H1 (cell line): ENCODE results near the gene GGT6. TPM values are rescaled to one million over a fixed set of nuclear protein-coding genes. Genes with fewer than 3 reads are reported as not detected.

Experiments
- CTCF ChIA-PET: fragments of 300-600 bp; sonication (Branson Sonifier 250); formaldehyde crosslinking; loops from one replicate; lab custom pipeline; 2021; ENCODE audit not compliant: partially characterized antibody; lab: Charles Lee
- POLR2A ChIA-PET: fragments of 300-600 bp; sonication (Branson Sonifier 250); formaldehyde crosslinking; loops from one replicate; lab custom pipeline; 2021; ENCODE audit warnings: inconsistent platforms; ENCODE audit not compliant: partially characterized antibody; lab: Charles Lee
- DNase-seq, 2 experiments: peaks; one replicate each; pipeline versions ENCODE4 v3.0.0 to v3.0.0-alpha.2; 2010 to 2022; ENCODE audit warnings: low spot score in 2 of 2, low read depth in 1 of 2, mixed read lengths in 1 of 2
- FAIRE-seq: peaks from 2 replicates; lab custom pipeline; 2011; peaks lifted over from hg19 to GRCh38; lab: Jason Lieb, UNC
- H2AFZ ChIP-seq: 2 replicates; pipeline ENCODE4 v1.8.1; 2012; ENCODE audit warnings: low read length, inconsistent platforms
- H2AK5ac ChIP-seq: 2 replicates; pipeline ENCODE4 v1.6.1; 2013; ENCODE audit warnings: low read depth, low read length
- H2BK120ac ChIP-seq: replicated peaks from 2 replicates; pipeline ENCODE3; 2013; ENCODE audit warnings: low read depth, low read length, inconsistent platforms
- H2BK12ac ChIP-seq: 2 replicates; pipeline ENCODE4 v1.6.1; 2013; ENCODE audit warnings: low read depth, low read length
- H2BK15ac ChIP-seq: 2 replicates; pipeline ENCODE4 v1.6.1; 2013; ENCODE audit warnings: low read length
- H2BK20ac ChIP-seq: 2 replicates; pipeline ENCODE4 v1.6.1; 2013; ENCODE audit warnings: low read length
- H2BK5ac ChIP-seq: 2 replicates; pipeline ENCODE4 v1.6.1; 2013; ENCODE audit warnings: low read depth, low read length
- H3K14ac ChIP-seq: 2 replicates; pipeline ENCODE4 v1.6.1; 2013; ENCODE audit warnings: inconsistent platforms; ENCODE audit not compliant: insufficient read length
- H3K18ac ChIP-seq: 2 replicates; pipeline ENCODE4 v1.6.1; 2013; ENCODE audit warnings: low read length; ENCODE audit errors: extremely low read depth
- H3K23ac ChIP-seq: 2 replicates; pipeline ENCODE4 v1.6.1; 2013; ENCODE audit warnings: inconsistent platforms; ENCODE audit not compliant: insufficient read length
- H3K23me2 ChIP-seq: 2 replicates; pipeline ENCODE4 v1.6.1; 2013; ENCODE audit warnings: low read depth, low read length
- H3K27ac ChIP-seq: 2 replicates; pipeline ENCODE4 v1.6.1; 2011; ENCODE audit warnings: low read depth, low read length, inconsistent platforms
- H3K27me3 ChIP-seq, 4 experiments: replicated peaks in 1 of 4; 1 replicate in 1 of 4; 2 replicates in 3 of 4; pipeline versions ENCODE4 v1.6.1 to v1.8.1; 2011 to 2013; ENCODE audit warnings: low read length in 3 of 4, mild to moderate bottlenecking in 3 of 4, inconsistent platforms in 2 of 4, mixed read lengths in 2 of 4, moderate library complexity in 1 of 4; ENCODE audit not compliant: control insufficient read depth in 3 of 4, insufficient read depth in 3 of 4; ENCODE audit errors: extremely low read depth in 1 of 4
- H3K36me3 ChIP-seq, 4 experiments: 2 replicates each; pipeline versions ENCODE4 v1.6.1 to v1.8.1; 2011 to 2013; ENCODE audit warnings: mild to moderate bottlenecking in 4 of 4, low read length in 3 of 4, moderate library complexity in 2 of 4, control low read depth in 1 of 4, inconsistent platforms in 1 of 4; ENCODE audit not compliant: insufficient read depth in 4 of 4, control insufficient read depth in 2 of 4
- H3K4ac ChIP-seq: replicated peaks from 2 replicates; pipeline ENCODE3; 2013; ENCODE audit warnings: low read length, low read depth, mixed read lengths, inconsistent platforms; ENCODE audit not compliant: insufficient read length
- H3K4me1 ChIP-seq, 4 experiments: replicated peaks in 1 of 4; 1 replicate in 1 of 4; 2 replicates in 3 of 4; pipeline versions ENCODE4 v1.6.1 to v1.8.1; 2011 to 2013; ENCODE audit warnings: low read length in 3 of 4, inconsistent platforms in 2 of 4, mixed read lengths in 1 of 4; ENCODE audit not compliant: insufficient read depth in 4 of 4, control insufficient read depth in 3 of 4
- H3K4me2 ChIP-seq, 2 experiments: 2 replicates each; pipeline versions ENCODE4 v1.6.1 to v1.8.1; 2011 to 2013; ENCODE audit warnings: low read depth in 2 of 2, low read length in 2 of 2, control low read depth in 1 of 2, inconsistent platforms in 1 of 2, mild to moderate bottlenecking in 1 of 2; ENCODE audit not compliant: insufficient read depth in 1 of 2
- H3K4me3 ChIP-seq, 4 experiments: fragments of 200-600, 300-600 bp in 1 of 4; sonication (generic), shearing (Covaris generic), sonication (Bioruptor Twin) in 1 of 4; 2 replicates each; pipeline versions ENCODE4 v1.5.1 to v1.8.1; 2011 to 2016; ENCODE audit warnings: low read length in 4 of 4, low read depth in 3 of 4, control low read depth in 2 of 4, inconsistent platforms in 2 of 4, mild to moderate bottlenecking in 2 of 4, mixed read lengths in 1 of 4, moderate library complexity in 1 of 4; ENCODE audit not compliant: insufficient read depth in 2 of 4; ENCODE audit errors: extremely low read depth in 1 of 4
- H3K56ac ChIP-seq: replicated peaks from 2 replicates; pipeline ENCODE3; 2013; ENCODE audit warnings: low read depth, mild to moderate bottlenecking, mixed read lengths, low read length, inconsistent platforms; ENCODE audit not compliant: insufficient read length
- H3K79me1 ChIP-seq: 2 replicates; pipeline ENCODE4 v1.6.1; 2013; ENCODE audit warnings: low read depth, low read length, control low read depth
- H3K79me2 ChIP-seq, 2 experiments: 2 replicates each; pipeline versions ENCODE4 v1.6.1 to v1.8.1; 2012 to 2013; ENCODE audit warnings: low read length in 2 of 2, mild to moderate bottlenecking in 2 of 2, inconsistent platforms in 1 of 2; ENCODE audit not compliant: insufficient read depth in 2 of 2, control insufficient read depth in 1 of 2
- H3K9ac ChIP-seq, 4 experiments: replicated peaks in 1 of 4; 1 replicate in 1 of 4; 2 replicates in 3 of 4; pipeline versions ENCODE4 v1.6.1 to v1.8.1; 2011 to 2013; ENCODE audit warnings: low read depth in 3 of 4, low read length in 3 of 4, control low read depth in 2 of 4, mild to moderate bottlenecking in 2 of 4, moderate library complexity in 2 of 4, inconsistent platforms in 1 of 4; ENCODE audit errors: extremely low read depth in 1 of 4
- H3K9me3 ChIP-seq, 2 experiments: 2 replicates each; pipeline versions ENCODE4 v1.6.1 to v1.8.1; 2012 to 2013; ENCODE audit warnings: mild to moderate bottlenecking in 2 of 2, moderate library complexity in 2 of 2, control low read depth in 1 of 2, inconsistent platforms in 1 of 2, low read depth in 1 of 2, low read length in 1 of 2, mixed read lengths in 1 of 2; ENCODE audit not compliant: insufficient read depth in 2 of 2
- H4K20me1 ChIP-seq, 2 experiments: replicated peaks in 1 of 2; 2 replicates each; pipeline versions ENCODE3 to v1.8.1; 2011 to 2013; ENCODE audit warnings: inconsistent platforms in 2 of 2, low read length in 2 of 2, mild to moderate bottlenecking in 1 of 2; ENCODE audit not compliant: insufficient read depth in 2 of 2, control insufficient read depth in 1 of 2
- H4K5ac ChIP-seq: 2 replicates; pipeline ENCODE4 v1.6.1; 2013; ENCODE audit warnings: low read length, low read depth, mixed read lengths, inconsistent platforms; ENCODE audit not compliant: insufficient read length
- H4K8ac ChIP-seq: 2 replicates; pipeline ENCODE4 v1.8.0; 2013; ENCODE audit warnings: mild to moderate bottlenecking, moderate library complexity, low read length, inconsistent platforms; ENCODE audit not compliant: insufficient read depth; ENCODE audit errors: extremely low read depth
- H4K91ac ChIP-seq: replicated peaks from 2 replicates; pipeline ENCODE3; 2013; ENCODE audit warnings: low read length, mixed read lengths, inconsistent platforms; ENCODE audit not compliant: insufficient read length
- HDAC2 ChIP-seq, 2 experiments: fragments of 300-600 bp in 1 of 2; sonication (generic) in 1 of 2; IDR thresholded peaks; 2 replicates each; pipeline ENCODE4 v1.6.1; 2011 to 2012; ENCODE audit warnings: low read depth in 2 of 2, low read length in 2 of 2, mild to moderate bottlenecking in 2 of 2, moderate library complexity in 2 of 2, borderline replicate concordance in 1 of 2, inconsistent platforms in 1 of 2
- RAD21 ChIP-seq, 2 experiments: IDR thresholded peaks in 1 of 2; conservative IDR thresholded peaks in 1 of 2; 2 replicates each; pipeline ENCODE4 v1.6.1; 2011; ENCODE audit warnings: low read depth in 2 of 2, low read length in 2 of 2, improper control_type of control experiment in 1 of 2, inconsistent platforms in 1 of 2, mild to moderate bottlenecking in 1 of 2, moderate library complexity in 1 of 2
- TAF1 ChIP-seq: IDR thresholded peaks from 2 replicates; pipeline ENCODE4 v1.6.1; 2011; ENCODE audit warnings: mild to moderate bottlenecking, low read depth, low read length
- WGBS, 2 experiments: shearing (Covaris generic) in 1 of 2; methylation state at CpG; one replicate each; pipeline versions ENCODE4 v1.1.6 to v1.1.7; 2013 to 2015; ENCODE audit warnings: low lambda C conversion rate in 2 of 2, mixed read lengths in 2 of 2, inconsistent platforms in 1 of 2, low coverage in 1 of 2, missing lambda C conversion rate in 1 of 2; ENCODE audit not compliant: insufficient replicate concordance in 2 of 2, insufficient coverage in 1 of 2, insufficient read length in 1 of 2; ENCODE audit errors: extremely low coverage in 1 of 2, missing lambda C conversion rate in 1 of 2; 5-methylcytosine and 5-hydroxymethylcytosine counted together
- polyA plus RNA-seq, 7 experiments: library from polyadenylated mRNA; depleted of rRNA in 3 of 7; stranded (reverse) in 5 of 7; unstranded in 2 of 7; fragments of >200 nt in 5 of 7; fragments of 200-250 nt in 2 of 7; gene quantifications; 1 replicate in 5 of 7; 2 replicates in 1 of 7; 4 replicates in 1 of 7; pipeline versions ENCODE4 v1.2.1 to v1.2.3, GENCODE V29; 2011 to 2013; ENCODE audit warnings: missing spikeins in 2 of 7, mixed read lengths in 2 of 7
- total RNA-seq: library from RNA; stranded (reverse); fragmentation: NEBNext Ultra II Directional; extraction: Animal tissue kit (Norgen Biotek cat#: 25700); gene quantifications from 2 replicates; pipeline ENCODE4 v1.2.1, GENCODE V29; 2021

The GGT6 gene
- total and polyA plus RNA-seq, 2 of the 8 experiments (the other 6 are each of a cell fraction or from before 2014, with no cell fraction given): 0.18 TPM; not detected in 1

- Histone ChIP-seq H2AFZ (no peak overlapping the region), H3K9me3 (no peaks in the 10 kb centered on the region), H2BK15ac (peak overlapping the region; percentile 92; the same call in 1 of the 2 replicates), H3K4ac (peak overlapping the region; percentile 47), H3K4me1 (peaks cover 4 to 19% (median 14%) of the 10 kb centered on the region in 4 experiments), H3K23me2 (no peaks in the 10 kb centered on the region; the same call in 1 of the 2 replicates), H3K14ac (no peak overlapping the region), H3K23ac (no peak overlapping the region), H3K79me1 (no peaks in the 10 kb centered on the region), H3K4me3 (no peak overlapping the region; a peak in 1 of 8 replicates), H2BK20ac (peak overlapping the region; percentile 95; the same call in 1 of the 2 replicates), H4K20me1 (no peaks in the 10 kb centered on the region), H2AK5ac (no peak overlapping the region), H4K8ac (0 out of 2 replicates have a peak overlapping the region, but pooled peaks have one; percentile 7), H3K79me2 (no peaks in the 10 kb centered on the region), H4K5ac (peak overlapping the region; percentile 73), H4K91ac (peak overlapping the region; percentile 92), H2BK5ac (peak overlapping the region; percentile 80; the same call in 1 of the 2 replicates), H2BK12ac (peak overlapping the region; percentile 98; the same call in 1 of the 2 replicates), H2BK120ac (peak overlapping the region; percentile 88), H3K4me2 (peak overlapping the region; percentile 20 to 37), H3K56ac (peak overlapping the region; percentile 21), H3K18ac (peak overlapping the region; percentile 89), H3K27ac (no peak overlapping the region), H3K9ac (no peak overlapping the region), H3K36me3 (no peaks in the 10 kb centered on the region), H3K27me3 (no peaks in the 10 kb centered on the region)
- FAIRE-seq (no peak), DNase-seq (peak in 1 of 2 experiments; percentile 67)
- POLR2A ChIA-PET: interaction anchor here (0.6 to 2.8 kb wide), 13 partner anchors 10 to 132 kb away, joined by 3 to 11 read pairs (median 4); no protein-coding TSS in a partner anchor
- CTCF ChIA-PET: interaction anchor here (0.5 to 8.8 kb wide), 6 partner anchors 9 to 1566 kb away, joined by 3 to 114 read pairs (median 4); no protein-coding TSS in a partner anchor
- 47% methylated on average over 18 of the region's 18 CpGs; no CpG with 5 or more reads in 1 of the 2 experiments for WGBS, 2 experiments
- TF ChIP-seq HDAC2 (IDR thresholded peaks at IDR 0.05; ENCODE audit: borderline replicate concordance in 1 of 2, low read depth in 2 of 2, low read length in 2 of 2) (0 out of 4 replicates have a peak, but pooled peaks of 1 of the 2 experiments have one; percentile 64), RAD21 (IDR thresholded peaks at IDR 0.05 in 1 of 2, conservative IDR thresholded peaks at IDR 0.05 in 1 of 2; ENCODE audit: low read depth in 2 of 2, low read length in 2 of 2) (peak in 1 of 2 experiments; percentile 16; a peak in 1 of 4 replicates), TAF1 (no peak)
Measured at GRCh38 chr17:4576729-4577322, 16.4 kb upstream of the GGT6 start.
